SK-N-SH (cell line): Measurements from ENCODE around the gene PSMD1. TPM values are rescaled to one million over a fixed set of nuclear protein-coding genes. Genes with fewer than 3 reads are reported as not detected.

ENCODE experiments used
- CTCF ChIA-PET: fragments of 300-600, 350-600 bp; formaldehyde crosslinking; extraction: SDS; loops from one replicate; lab custom pipeline; 2021; lab: Yijun Ruan, JAX
- POLR2A ChIA-PET: fragments of 350-600 bp; sonication (Branson Sonifier 250); formaldehyde crosslinking; extraction: SDS; loops from one replicate; lab custom pipeline; 2020; ENCODE audit warnings: antibody characterized with exemption, inconsistent platforms; lab: Yijun Ruan, JAX
- DNase-seq: peaks from one replicate; pipeline ENCODE4 v3.0.0; 2012
- H2AFZ ChIP-seq: fragments of 200-600 bp; sonication (generic); 2 replicates; pipeline ENCODE4 v1.8.1; 2016; ENCODE audit warnings: antibody characterized with exemption, mild to moderate bottlenecking, low read depth
- H3F3A ChIP-seq: fragments of 200-600 bp; sonication (generic); replicated peaks from 2 replicates; pipeline ENCODE3; 2016; ENCODE audit warnings: antibody characterized with exemption, mild to moderate bottlenecking; ENCODE audit not compliant: insufficient read depth
- H3K27ac ChIP-seq, 2 experiments: fragments of 200-500 bp in 1 of 2; fragments of 200-600 bp in 1 of 2; sonication (Bioruptor generic) in 1 of 2; sonication (generic), shearing (Covaris generic) in 1 of 2; 2 replicates each; pipeline versions ENCODE4 v1.5.1 to v1.6.1; 2014 to 2016; ENCODE audit warnings: low read depth in 2 of 2, inconsistent platforms in 1 of 2, low read length in 1 of 2, mild to moderate bottlenecking in 1 of 2, mixed read lengths in 1 of 2
- H3K27me3 ChIP-seq: fragments of 200-600 bp; sonication (generic), shearing (Covaris generic); 2 replicates; pipeline ENCODE4 v1.6.1; 2016; ENCODE audit warnings: mixed run types; ENCODE audit not compliant: insufficient read depth
- H3K36me3 ChIP-seq, 2 experiments: fragments of 200-500 bp in 1 of 2; fragments of 200-600 bp in 1 of 2; sonication (Bioruptor generic) in 1 of 2; sonication (generic) in 1 of 2; replicated peaks in 1 of 2; 2 replicates each; pipeline versions ENCODE3 to v1.5.1; 2014 to 2016; ENCODE audit warnings: low read length in 1 of 2, mild to moderate bottlenecking in 1 of 2; ENCODE audit not compliant: insufficient read depth in 2 of 2, control insufficient read depth in 1 of 2
- H3K4me1 ChIP-seq, 2 experiments: fragments of 200-500 bp in 1 of 2; fragments of 200-600 bp in 1 of 2; sonication (Bioruptor generic) in 1 of 2; sonication (generic), shearing (Covaris generic) in 1 of 2; 2 replicates each; pipeline versions ENCODE4 v1.5.1 to v1.6.1; 2014 to 2016; ENCODE audit warnings: low read depth in 1 of 2, low read length in 1 of 2, mixed run types in 1 of 2; ENCODE audit not compliant: insufficient read depth in 2 of 2, control insufficient read depth in 1 of 2
- H3K4me2 ChIP-seq: fragments of 200-600 bp; sonication (generic), shearing (Covaris generic); 2 replicates; pipeline ENCODE4 v1.6.1; 2017; ENCODE audit warnings: mixed run types
- H3K4me3 ChIP-seq, 2 experiments: fragments of 200-500 bp in 1 of 2; fragments of 200-600 bp in 1 of 2; sonication (Bioruptor generic) in 1 of 2; sonication (generic), shearing (Covaris generic) in 1 of 2; 2 replicates each; pipeline versions ENCODE4 v1.5.1 to v1.8.1; 2014 to 2016; ENCODE audit warnings: low read depth in 2 of 2, inconsistent platforms in 1 of 2, low read length in 1 of 2, mild to moderate bottlenecking in 1 of 2, mixed read lengths in 1 of 2, moderate library complexity in 1 of 2
- H3K79me2 ChIP-seq: fragments of 200-600 bp; sonication (generic); 2 replicates; pipeline ENCODE4 v1.8.1; 2017; ENCODE audit warnings: mild to moderate bottlenecking; ENCODE audit not compliant: insufficient read depth
- H3K9ac ChIP-seq: fragments of 200-600 bp; sonication (generic); 2 replicates; pipeline ENCODE4 v1.6.1; 2017; ENCODE audit warnings: mixed run types
- H3K9me2 ChIP-seq: fragments of 200-600 bp; sonication (generic); 2 replicates; pipeline ENCODE4 v1.6.1; 2017; ENCODE audit warnings: mixed run types
- H3K9me3 ChIP-seq: fragments of 200-600 bp; sonication (generic); 2 replicates; pipeline ENCODE4 v1.6.1; 2017; ENCODE audit warnings: mixed run types, mild to moderate bottlenecking, moderate library complexity
- H4K20me1 ChIP-seq: fragments of 200-600 bp; sonication (generic); 2 replicates; pipeline ENCODE4 v1.6.1; 2017; ENCODE audit warnings: mild to moderate bottlenecking, mixed run types; ENCODE audit not compliant: insufficient read depth
- ELF1 ChIP-seq: IDR thresholded peaks from 2 replicates; pipeline ENCODE4 v1.4.0; 2012
- EZH2phosphoT487 ChIP-seq: fragments of 200-600 bp; sonication (generic); IDR thresholded peaks from 2 replicates; pipeline ENCODE4 v1.6.1; 2017; ENCODE audit warnings: low read depth, mixed run types, mild to moderate bottlenecking, antibody characterized with exemption, moderate library complexity, borderline replicate concordance
- FOXJ3 ChIP-seq: sonication (generic); formaldehyde crosslinking; IDR thresholded peaks from 2 replicates; pipeline ENCODE4 v1.5.1; 2020; ENCODE audit warnings: mild to moderate bottlenecking, missing genetic modification reagents
- FOXM1 ChIP-seq: IDR thresholded peaks from 2 replicates; pipeline ENCODE4 v1.4.0; 2012; ENCODE audit warnings: low read depth, mild to moderate bottlenecking
- GABPA ChIP-seq: IDR thresholded peaks from 2 replicates; pipeline ENCODE4 v1.4.0; 2012; ENCODE audit warnings: low read depth, mild to moderate bottlenecking
- JUND ChIP-seq: IDR thresholded peaks from 2 replicates; pipeline ENCODE4 v1.4.0; 2012
- NFIC ChIP-seq: IDR thresholded peaks from 2 replicates; pipeline ENCODE4 v1.4.0; 2012; ENCODE audit warnings: borderline replicate concordance
- POLR2AphosphoS5 ChIP-seq: IDR thresholded peaks from 2 replicates; pipeline ENCODE4 v1.6.1; 2012; ENCODE audit warnings: low read depth, low read length
- RAD21 ChIP-seq: IDR thresholded peaks from 2 replicates; pipeline ENCODE4 v1.6.1; 2012; ENCODE audit warnings: mild to moderate bottlenecking, low read length
- RCOR1 ChIP-seq: fragments of 150-350 bp; IDR thresholded peaks from 2 replicates; pipeline ENCODE4 v1.6.1; 2017; ENCODE audit warnings: antibody characterized with exemption, low read length
- RFX5 ChIP-seq: IDR thresholded peaks from 2 replicates; pipeline ENCODE4 v1.6.1; 2012; ENCODE audit warnings: mild to moderate bottlenecking, improper control_type of control experiment, low read length
- RXRA ChIP-seq: IDR thresholded peaks from 2 replicates; pipeline ENCODE4 v1.4.0; 2012; ENCODE audit warnings: low read depth, mild to moderate bottlenecking, borderline replicate concordance
- SMC3 ChIP-seq: IDR thresholded peaks from 2 replicates; pipeline ENCODE4 v1.6.1; 2012; ENCODE audit warnings: low read depth, low read length, improper control_type of control experiment
- TCF12 ChIP-seq: IDR thresholded peaks from 2 replicates; pipeline ENCODE4 v1.4.0; 2012
- WGBS: methylation state at CpG from one replicate; pipeline ENCODE4 v1.1.6; 2017; ENCODE audit warnings: low lambda C conversion rate; 5-methylcytosine and 5-hydroxymethylcytosine counted together
- polyA plus RNA-seq, 3 experiments: library from polyadenylated mRNA; depleted of rRNA; stranded (reverse); fragments of >200 nt; gene quantifications; 2 replicates each; pipeline ENCODE4 v1.2.3, GENCODE V29; 2012

Gene PSMD1
- polyA plus RNA-seq, 1 of the 3 experiments (the other 2 are of a cell fraction), result 92.3 TPM

DNA sequence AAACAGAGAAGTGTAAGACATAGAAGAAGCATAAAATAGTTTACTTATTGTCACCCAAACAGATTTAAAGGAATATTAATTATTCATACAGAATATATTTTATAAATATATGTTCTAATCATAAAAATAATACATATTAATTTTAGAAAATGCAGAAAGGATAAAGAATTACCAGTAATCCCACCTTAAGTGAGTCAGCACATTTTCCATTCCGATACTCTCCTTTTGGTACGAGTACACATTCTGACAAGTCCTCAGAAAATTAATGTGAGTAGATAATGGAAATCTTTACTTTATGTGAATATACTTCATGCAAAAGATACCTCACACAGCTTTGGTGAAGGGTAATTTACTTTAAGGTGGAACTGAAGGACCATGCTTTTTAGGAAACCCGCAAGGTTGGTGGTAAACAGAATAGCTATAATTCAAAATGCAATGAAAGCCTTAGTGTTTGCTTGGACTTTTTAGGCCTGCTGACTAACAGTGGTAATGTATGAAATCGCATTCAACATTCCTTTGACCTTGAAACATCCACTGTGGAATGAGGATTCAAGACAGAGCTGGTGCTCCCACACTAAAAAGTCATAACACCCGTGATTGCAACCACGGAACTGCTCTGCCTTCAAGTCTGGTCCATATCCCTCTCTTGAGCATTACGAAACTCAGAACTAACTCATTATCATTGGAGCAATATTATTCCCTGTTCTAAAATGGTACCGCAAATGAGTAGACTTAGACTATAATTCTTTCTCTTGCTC lies 96.3 kb downstream of the PSMD1 start:
- H3K9me2 ChIP-seq, result no peaks in the 10 kb centered on the region
- H3F3A ChIP-seq, result peaks cover 16% of the 10 kb centered on the region
- H3K9me3 ChIP-seq, result no peaks in the 10 kb centered on the region
- POLR2A ChIA-PET, result no interaction called here
- H3K4me1 ChIP-seq, result peaks cover 0 to 9% of the 10 kb centered on the region in 2 experiments; a peak in 1 of 4 replicates
- TF ChIP-seq RCOR1 (no peak), FOXM1 (no peak), POLR2AphosphoS5 (no peak), FOXJ3 (CRISPR knock-in tag) (no peak), RAD21 (no peak), RXRA (no peak), RFX5 (no peak), ELF1 (no peak), EZH2phosphoT487 (no peak), GABPA (no peak), JUND (no peak), SMC3 (no peak), TCF12 (no peak)
- H3K27me3 ChIP-seq, result no peaks in the 10 kb centered on the region
- H3K9ac ChIP-seq, result no peak overlapping the region
- H3K4me2 ChIP-seq, result no peak overlapping the region
- 90% methylated on average over 8 of the region's 8 CpGs for WGBS
- peaks cover 39 to 42% of the 10 kb centered on the region in 2 experiments for H3K36me3 ChIP-seq
- no peaks in the 10 kb centered on the region for H3K79me2 ChIP-seq
- CTCF ChIA-PET, result interaction anchor here (1.0 kb wide), 1 partner anchor 31 kb away, joined by 6 read pairs; no protein-coding TSS in a partner anchor
- H3K4me3 ChIP-seq, result no peak overlapping the region
- no peak overlapping the region for H2AFZ ChIP-seq
- no peak overlapping the region for H3K27ac ChIP-seq
- no peaks in the 10 kb centered on the region for H4K20me1 ChIP-seq
- no peak for DNase-seq

GRCh38 chr2:231159306-231159705 lies 102.6 kb downstream of the PSMD1 start:
- H3K27ac ChIP-seq, result peak overlapping the region in 1 of 2 experiments; percentile 30; a peak in 1 of 4 replicates
- H3K9me3 ChIP-seq, result no peaks in the 10 kb centered on the region
- 0 out of 2 replicates have a peak, but pooled peaks cover 4% of the 10 kb centered on the region for H3K79me2 ChIP-seq
- DNase-seq, result no peak
- POLR2A ChIA-PET, result no interaction called here
- no peaks in the 10 kb centered on the region for H4K20me1 ChIP-seq
- no peaks in the 10 kb centered on the region for H3K27me3 ChIP-seq
- H3F3A ChIP-seq, result peaks cover 32% of the 10 kb centered on the region
- no peak overlapping the region for H3K4me2 ChIP-seq
- H3K9ac ChIP-seq, result no peak overlapping the region
- peaks cover 14 to 21% of the 10 kb centered on the region in 2 experiments for H3K4me1 ChIP-seq
- peaks cover 18 to 41% of the 10 kb centered on the region in 2 experiments for H3K36me3 ChIP-seq
- H2AFZ ChIP-seq, result no peak overlapping the region
- CTCF ChIA-PET, result interaction anchor here (0.9 to 1.6 kb wide), 2 partner anchors 30 to 33 kb away, joined by 3 to 4 read pairs; no protein-coding TSS in a partner anchor
- TF ChIP-seq JUND (no peak), NFIC (peak; percentile 16; the same call in 1 of the 2 replicates)
- H3K4me3 ChIP-seq, result no peak overlapping the region
- H3K9me2 ChIP-seq, result no peaks in the 10 kb centered on the region
